Naive thymus-derived CD8-positive, alpha-beta T cell (primary cell): ENCODE results near the gene NOXA1. TPM values are rescaled to one million over a fixed set of nuclear protein-coding genes. Genes with fewer than 3 reads are reported as not detected.

ENCODE experiments used
- ATAC-seq, 2 donors: fragments of 150-1000 bp; cut with Tn5 transposase in 1 of 2; sonication (Bioruptor Pico), chemical (Tn5 transposase) in 1 of 2; 1 replicate in 1 of 2; 2 replicates in 1 of 2; pipeline ENCODE4 v1.10.0; 2021; ENCODE audit warnings: mild to moderate bottlenecking in 2 of 2, moderate library complexity in 2 of 2
- POLR2A ChIA-PET: fragments of 350-600 bp; sonication (Branson Sonifier 250); formaldehyde crosslinking; loops from one replicate; lab custom pipeline; 2021; ENCODE audit warnings: antibody characterized with exemption; lab: Charles Lee
- DNase-seq, 10 donors: peaks; one replicate each; pipeline versions ENCODE4 v3.0.0 to v3.0.0-alpha.2; 2020 to 2022
- H3K27ac Mint-ChIP-seq, 10 donors: one replicate each; pipeline ENCODE4 v1.8.0; 2020 to 2022; ENCODE audit warnings: mild to moderate bottlenecking in 10 of 10, mixed read lengths in 10 of 10, moderate library complexity in 4 of 10, inconsistent platforms in 1 of 10
- H3K27me3 Mint-ChIP-seq, 5 donors: one replicate each; pipeline ENCODE4 v1.8.0; 2021 to 2022; ENCODE audit warnings: mixed read lengths in 5 of 5
- H3K36me3 Mint-ChIP-seq, 3 donors: one replicate each; pipeline ENCODE4 v1.8.0; 2020 to 2022; ENCODE audit warnings: mixed read lengths in 3 of 3, mild to moderate bottlenecking in 2 of 3, inconsistent platforms in 1 of 3
- H3K4me1 Mint-ChIP-seq, 4 donors: one replicate each; pipeline ENCODE4 v1.8.0; 2021 to 2022; ENCODE audit warnings: mixed read lengths in 4 of 4
- H3K4me3 Mint-ChIP-seq, 10 donors: one replicate each; pipeline ENCODE4 v1.8.0; 2020 to 2022; ENCODE audit warnings: mild to moderate bottlenecking in 10 of 10, mixed read lengths in 10 of 10, moderate library complexity in 6 of 10, inconsistent platforms in 1 of 10
- H3K9me3 Mint-ChIP-seq, 9 donors: one replicate each; pipeline ENCODE4 v1.8.0; 2020 to 2022; ENCODE audit warnings: mixed read lengths in 9 of 9, mild to moderate bottlenecking in 3 of 9, inconsistent platforms in 1 of 9, moderate library complexity in 1 of 9
- polyA plus RNA-seq, 3 donors: library from polyadenylated mRNA; unstranded; fragments of 300-500 nt; fragmentation: Illumina TruSeq; gene quantifications; one replicate each; pipeline ENCODE4 v1.2.3, GENCODE V29; 2021
- total RNA-seq, 8 experiments: library from RNA in 2 of 8; stranded (reverse) in 2 of 8; gene quantifications; one replicate each; pipeline ENCODE4 v1.2.3 and lab custom pipeline; 2021 to 2026

The NOXA1 gene
- total and polyA plus RNA-seq, 5 experiments from 2014 or later: 0.75 to 4.5 (median 1.1) TPM

DNA sequence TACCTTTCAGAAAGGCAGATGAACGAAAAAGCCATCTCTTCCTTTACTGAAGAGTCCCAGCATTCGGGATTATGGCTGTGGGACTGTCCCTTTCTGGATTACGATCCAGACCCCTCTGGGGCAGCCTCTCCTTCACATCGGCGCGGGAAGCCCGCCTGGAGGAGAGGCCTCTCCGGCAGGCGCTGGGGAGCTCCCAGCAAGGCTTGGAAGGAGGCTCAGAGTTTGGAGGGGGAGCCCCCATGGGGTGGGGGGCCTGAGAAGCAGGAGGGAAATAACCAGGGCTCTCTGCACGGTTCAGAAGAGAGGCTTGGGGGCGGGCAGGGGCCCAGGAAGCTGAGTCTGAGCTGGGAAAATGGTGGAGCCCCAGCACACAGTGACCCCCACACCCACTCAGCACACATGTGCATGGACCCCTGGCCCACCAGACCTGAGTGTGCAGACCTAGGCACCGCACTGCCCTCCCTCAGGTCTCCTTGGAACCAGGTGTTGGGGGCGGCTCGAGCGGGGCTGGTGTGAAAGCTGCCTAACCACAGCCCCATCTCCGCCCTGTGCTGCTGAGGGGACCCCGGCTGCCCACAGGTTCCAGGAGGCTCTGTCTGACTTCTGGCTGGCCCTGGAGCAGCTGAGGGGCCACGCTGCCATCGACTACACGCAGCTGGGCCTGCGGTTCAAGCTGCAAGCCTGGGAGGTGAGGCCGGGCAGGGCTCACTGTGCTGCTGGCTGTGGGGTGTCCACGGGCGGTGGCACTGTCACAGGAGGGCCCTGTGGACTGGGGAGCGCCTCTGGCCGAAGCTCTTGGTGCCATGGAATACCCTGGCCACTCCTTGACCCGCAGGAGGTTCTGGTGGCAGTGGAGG is 4.5 kb downstream of the NOXA1 start:
- Mint-ChIP-seq H3K27ac (no peak overlapping the region), H3K9me3 (no peaks in the 10 kb centered on the region), H3K4me1 (peaks cover 0 to 7% (median 6%) of the 10 kb centered on the region in 4 donors), H3K4me3 (no peak overlapping the region), H3K27me3 (no peaks in the 10 kb centered on the region), H3K36me3 (no peaks in the 10 kb centered on the region)
- no peak for ATAC-seq
- POLR2A ChIA-PET: interaction anchor here (0.5 to 1.2 kb wide), 2 partner anchors 125 to 165 kb away, joined by 3 to 4 read pairs; partner anchors contain the start of gene NRARP
- DNase-seq: no peak

DNA sequence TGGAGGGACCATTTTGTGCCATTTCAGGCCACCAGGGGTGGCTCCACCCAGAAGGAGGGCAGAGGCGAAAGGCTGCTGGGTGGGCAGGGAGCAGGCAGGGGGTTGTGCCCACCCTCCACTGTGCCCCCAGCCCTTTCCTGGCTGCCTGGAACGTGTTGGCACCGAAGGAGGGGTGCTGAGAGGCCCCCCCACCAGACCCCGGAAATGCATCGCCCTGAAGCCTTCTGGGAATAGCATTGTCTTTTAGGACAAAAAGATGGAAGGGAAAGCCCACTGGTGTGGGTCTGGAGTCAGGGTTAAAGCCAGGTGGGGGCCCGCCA is 5.1 kb downstream of the NOXA1 start:
- DNase-seq: no peak
- no peaks in the 10 kb centered on the region for H3K36me3 Mint-ChIP-seq
- no peaks in the 10 kb centered on the region for H3K9me3 Mint-ChIP-seq
- peaks cover 0 to 7% (median 6%) of the 10 kb centered on the region in 4 donors for H3K4me1 Mint-ChIP-seq
- POLR2A ChIA-PET: interaction anchor here (1.2 kb wide), 1 partner anchor 126 kb away, joined by 3 read pairs; the partner anchor contains the start of gene NRARP
- H3K4me3 Mint-ChIP-seq: no peak overlapping the region
- ATAC-seq: no peak
- H3K27ac Mint-ChIP-seq: no peak overlapping the region
- H3K27me3 Mint-ChIP-seq: no peaks in the 10 kb centered on the region

DNA sequence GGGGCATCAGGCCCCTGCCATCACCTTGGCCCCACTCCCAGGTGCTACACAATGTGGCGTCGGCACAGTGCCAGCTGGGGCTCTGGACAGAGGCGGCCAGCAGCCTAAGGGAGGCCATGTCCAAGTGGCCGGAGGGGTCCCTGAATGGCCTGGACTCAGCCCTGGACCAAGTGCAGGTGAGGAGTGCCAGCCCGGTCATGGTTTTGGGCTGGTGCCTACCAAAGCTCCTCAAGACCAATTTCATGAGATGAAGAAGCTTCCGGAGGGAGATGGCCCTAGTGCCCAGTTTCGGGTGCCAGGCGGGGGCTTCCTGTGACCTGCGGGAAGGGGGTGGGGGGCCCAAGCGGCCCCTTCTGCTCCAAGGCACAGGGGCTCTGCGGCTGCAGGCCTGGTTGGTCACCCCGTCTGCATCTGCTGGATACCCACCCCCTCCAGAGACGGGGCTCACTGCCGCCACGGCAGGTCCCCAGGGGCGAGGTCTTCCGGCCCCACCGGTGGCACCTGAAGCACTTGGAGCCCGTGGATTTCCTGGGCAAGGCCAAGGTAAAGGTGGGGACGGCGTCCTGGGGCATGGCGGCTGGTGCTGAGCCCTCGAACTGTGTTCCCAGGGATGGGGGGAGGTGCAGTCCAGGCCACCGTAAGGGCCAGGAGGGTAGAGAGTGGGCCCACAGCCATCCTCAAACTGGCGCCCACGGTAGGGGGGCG is 5.8 kb downstream of the NOXA1 start:
- POLR2A ChIA-PET: no interaction called here
- H3K4me3 Mint-ChIP-seq: no peak overlapping the region
- no peak for ATAC-seq
- DNase-seq: peak in 1 of 10 donors; percentile 41
- H3K9me3 Mint-ChIP-seq: no peaks in the 10 kb centered on the region
- no peaks in the 10 kb centered on the region for H3K27me3 Mint-ChIP-seq
- no peak overlapping the region for H3K27ac Mint-ChIP-seq
- H3K4me1 Mint-ChIP-seq: peaks cover 0 to 7% (median 6%) of the 10 kb centered on the region in 4 donors
- no peaks in the 10 kb centered on the region for H3K36me3 Mint-ChIP-seq

DNA sequence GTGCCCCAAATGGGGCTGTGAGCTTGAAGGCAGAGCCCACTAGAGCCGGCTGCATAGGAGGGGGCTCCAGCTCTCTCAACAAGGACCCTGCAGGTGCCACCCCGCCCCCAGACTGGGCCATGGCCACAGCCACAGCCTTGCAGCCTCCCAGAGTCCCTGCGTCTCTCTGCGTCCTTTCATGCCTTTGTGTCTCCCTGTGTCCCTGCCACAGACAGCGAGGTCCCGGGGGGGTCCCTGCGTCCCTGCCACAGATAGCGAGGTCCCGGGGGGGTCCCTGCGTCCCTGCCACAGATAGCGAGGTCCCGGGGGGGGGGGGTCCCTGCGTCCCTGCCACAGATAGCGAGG is 6.3 kb downstream of the NOXA1 start:
- H3K9me3 Mint-ChIP-seq: no peaks in the 10 kb centered on the region
- ATAC-seq (no peak), DNase-seq (peak in 1 of 10 donors; percentile 56)
- no peak overlapping the region for H3K27ac Mint-ChIP-seq
- no peaks in the 10 kb centered on the region for H3K27me3 Mint-ChIP-seq
- POLR2A ChIA-PET: no interaction called here
- H3K4me3 Mint-ChIP-seq: no peak overlapping the region
- H3K36me3 Mint-ChIP-seq: no peaks in the 10 kb centered on the region
- peaks cover 0 to 5% (median 3%) of the 10 kb centered on the region in 4 donors for H3K4me1 Mint-ChIP-seq

DNA sequence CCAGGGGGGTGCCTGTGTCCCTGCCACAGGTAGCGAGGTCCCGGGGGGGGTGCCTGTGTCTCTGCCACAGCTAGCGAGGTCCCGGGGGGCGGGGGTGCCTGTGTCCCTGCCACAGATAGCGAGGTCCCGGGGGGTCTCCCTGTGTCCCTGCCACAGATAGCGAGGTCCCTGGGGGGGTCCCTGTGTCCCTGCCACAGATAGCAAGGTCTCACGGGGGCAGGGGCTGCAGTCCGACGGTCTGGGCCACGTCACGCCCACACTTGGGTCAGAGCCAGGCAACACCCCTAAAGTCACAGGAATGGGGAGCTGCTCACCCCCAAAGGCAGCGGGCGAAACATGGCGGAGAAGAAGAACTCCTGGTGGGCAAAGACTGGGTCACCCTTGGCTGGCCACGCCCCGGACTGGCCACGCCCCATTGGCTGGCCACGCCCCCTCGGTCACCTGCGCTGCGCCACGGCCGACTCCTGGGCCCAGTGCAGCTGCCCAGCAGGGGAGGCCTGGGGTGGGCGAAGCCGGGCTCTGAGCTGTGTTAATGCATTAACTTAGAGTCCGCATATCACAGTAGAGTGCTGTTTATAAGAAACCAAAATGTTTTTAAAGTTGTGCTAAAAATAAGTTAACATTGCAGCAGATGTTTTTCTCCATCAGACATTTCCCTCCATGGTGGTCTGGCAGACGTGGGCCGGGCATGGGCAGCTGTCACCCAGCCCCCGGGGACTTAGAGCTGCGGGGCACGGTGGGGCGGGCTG is 7.0 kb downstream of the NOXA1 start:
- Mint-ChIP-seq H3K27me3 (no peaks in the 10 kb centered on the region), H3K4me1 (no peaks in the 10 kb centered on the region), H3K9me3 (no peaks in the 10 kb centered on the region), H3K27ac (no peak overlapping the region), H3K36me3 (no peaks in the 10 kb centered on the region), H3K4me3 (no peak overlapping the region)
- POLR2A ChIA-PET: interaction anchor here (0.6 kb wide), 1 partner anchor 41 kb away, joined by 3 read pairs; no protein-coding TSS in a partner anchor
- DNase-seq (peak in 1 of 10 donors; percentile 50), ATAC-seq (no peak)

DNA sequence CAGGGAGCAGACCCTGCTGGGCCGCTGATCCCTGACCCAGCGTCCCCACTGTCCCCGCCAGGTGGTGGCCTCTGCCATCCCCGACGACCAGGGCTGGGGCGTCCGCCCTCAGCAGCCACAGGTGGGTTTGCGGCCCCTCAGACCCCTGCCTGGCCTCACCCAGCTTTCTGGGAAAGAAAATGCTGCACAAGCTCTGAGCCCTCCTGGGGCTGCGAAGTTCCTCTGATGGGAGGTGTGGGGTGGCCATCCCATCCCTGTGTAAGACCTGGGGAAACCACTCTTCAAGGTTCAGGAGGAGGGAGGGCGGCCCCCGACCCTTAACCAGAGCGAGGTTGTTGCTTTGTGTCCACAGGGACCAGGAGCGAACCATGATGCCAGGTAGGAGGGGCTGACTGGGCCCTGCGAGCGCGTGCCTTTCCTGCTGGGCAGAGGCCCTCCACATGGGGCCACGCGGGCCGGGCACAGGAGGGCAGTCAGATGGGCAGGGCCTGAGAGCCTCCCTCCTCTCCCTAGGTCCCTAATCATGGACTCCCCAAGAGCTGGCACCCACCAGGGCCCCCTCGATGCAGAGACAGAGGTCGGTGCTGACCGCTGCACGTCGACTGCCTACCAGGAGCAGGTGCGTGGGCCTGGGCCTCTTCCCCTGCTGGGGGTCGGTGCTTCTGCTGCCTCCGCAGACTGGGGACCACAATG is 7.7 kb downstream of the NOXA1 start:
- no peaks in the 10 kb centered on the region for H3K9me3 Mint-ChIP-seq
- no peak overlapping the region for H3K27ac Mint-ChIP-seq
- ATAC-seq (no peak), DNase-seq (peak in 1 of 10 donors; percentile 57)
- no peaks in the 10 kb centered on the region for H3K36me3 Mint-ChIP-seq
- no peak overlapping the region for H3K4me3 Mint-ChIP-seq
- POLR2A ChIA-PET: interaction anchor here (0.6 to 0.7 kb wide), 3 partner anchors 18 to 142 kb away, joined by 3 to 5 read pairs (median 3); no protein-coding TSS in a partner anchor
- no peaks in the 10 kb centered on the region for H3K27me3 Mint-ChIP-seq
- no peaks in the 10 kb centered on the region for H3K4me1 Mint-ChIP-seq

DNA sequence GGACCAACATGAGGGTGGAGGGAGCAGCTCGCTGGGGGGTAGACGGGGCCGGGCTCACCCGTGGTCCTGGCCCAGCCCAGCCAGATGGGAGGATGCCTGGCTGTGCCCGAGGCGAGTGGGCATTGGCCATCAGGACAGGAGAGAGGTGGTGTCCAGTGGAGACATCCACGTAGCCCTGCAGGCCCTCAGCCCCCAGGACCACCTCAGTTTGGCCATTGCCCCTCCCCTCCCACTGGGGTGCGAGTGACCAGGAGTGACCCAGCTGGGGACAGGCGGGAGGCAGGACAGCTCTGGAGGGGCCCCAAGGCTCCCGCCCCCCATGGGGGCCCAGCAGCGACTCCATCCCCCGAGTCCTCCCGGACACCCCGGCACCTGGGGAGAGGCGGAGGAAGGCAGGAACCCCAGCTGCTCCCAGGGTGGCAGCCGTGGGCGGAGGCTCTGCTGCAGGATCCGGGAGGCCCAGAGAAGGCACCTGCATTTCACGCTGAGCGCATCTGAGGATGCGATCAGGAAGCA is 8.3 kb downstream of the NOXA1 start:
- Mint-ChIP-seq H3K4me1 (no peaks in the 10 kb centered on the region), H3K4me3 (no peak overlapping the region), H3K9me3 (no peaks in the 10 kb centered on the region), H3K27ac (no peak overlapping the region), H3K27me3 (no peaks in the 10 kb centered on the region), H3K36me3 (no peaks in the 10 kb centered on the region)
- ATAC-seq (no peak), DNase-seq (peak in 1 of 10 donors; percentile 47)
- POLR2A ChIA-PET: interaction anchor here (0.6 to 0.7 kb wide), 2 partner anchors 17 to 142 kb away, joined by 3 to 5 read pairs; no protein-coding TSS in a partner anchor

DNA sequence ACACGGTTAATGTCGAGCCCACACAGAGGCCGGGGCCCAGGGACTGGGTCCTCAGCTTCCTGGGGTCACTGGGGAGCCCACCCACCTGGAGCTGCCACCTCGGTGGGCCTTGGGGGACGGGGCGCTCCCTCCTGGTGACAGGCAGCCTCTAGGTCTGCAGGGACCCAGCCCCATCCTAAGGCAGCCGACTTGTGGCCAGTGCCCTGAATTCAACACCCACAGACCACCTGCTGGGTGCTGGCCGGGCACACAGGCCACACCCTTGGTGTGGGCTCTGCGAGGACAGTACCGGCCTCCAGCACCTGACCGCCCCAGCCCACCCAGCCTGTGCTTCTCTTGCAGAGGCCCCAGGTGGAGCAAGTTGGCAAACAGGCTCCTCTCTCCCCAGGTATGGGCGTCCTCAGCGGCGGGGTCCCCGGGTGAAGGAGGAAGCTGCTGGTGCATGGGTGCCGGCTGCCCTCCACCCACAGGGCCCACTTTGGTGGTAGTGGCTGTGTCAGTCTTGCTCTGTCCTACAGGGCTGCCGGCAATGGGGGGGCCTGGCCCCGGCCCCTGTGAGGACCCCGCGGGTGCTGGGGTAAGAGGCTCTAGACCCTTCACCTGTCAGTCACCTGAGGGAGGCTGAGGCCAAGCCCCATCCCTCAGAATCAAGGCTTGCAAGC is 9.6 kb downstream of the NOXA1 start:
- Mint-ChIP-seq H3K27me3 (no peaks in the 10 kb centered on the region), H3K4me3 (no peak overlapping the region), H3K36me3 (no peaks in the 10 kb centered on the region), H3K4me1 (no peaks in the 10 kb centered on the region), H3K9me3 (no peaks in the 10 kb centered on the region), H3K27ac (no peak overlapping the region)
- ATAC-seq: no peak
- DNase-seq: peak in 1 of 10 donors; percentile 59
- POLR2A ChIA-PET: interaction anchor here (0.7 kb wide), 1 partner anchor 1206 kb away, joined by 5 read pairs; no protein-coding TSS in a partner anchor

DNA sequence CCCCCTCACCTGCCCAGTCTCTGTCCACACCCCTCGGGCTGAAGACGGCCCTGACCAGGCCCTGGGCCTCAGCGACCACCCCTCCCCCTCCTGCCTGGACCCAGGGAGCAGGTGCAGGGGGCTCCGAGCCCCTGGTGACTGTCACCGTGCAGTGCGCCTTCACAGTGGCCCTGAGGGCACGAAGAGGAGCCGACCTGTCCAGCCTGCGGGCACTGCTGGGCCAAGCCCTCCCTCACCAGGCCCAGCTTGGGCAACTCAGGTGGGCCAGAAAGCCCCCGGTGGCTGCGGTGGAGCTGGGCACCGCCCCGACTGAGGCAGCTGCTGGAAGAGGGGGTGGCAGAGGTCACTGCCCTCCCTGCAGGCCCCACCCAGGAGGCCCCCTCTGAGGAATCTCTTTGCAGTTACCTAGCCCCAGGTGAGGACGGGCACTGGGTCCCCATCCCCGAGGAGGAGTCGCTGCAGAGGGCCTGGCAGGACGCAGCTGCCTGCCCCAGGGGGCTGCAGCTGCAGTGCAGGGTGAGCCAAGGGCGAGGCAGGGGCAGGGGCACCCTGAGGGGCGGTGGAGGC is 10.2 kb downstream of the NOXA1 start:
- Mint-ChIP-seq H3K9me3 (no peaks in the 10 kb centered on the region), H3K4me3 (no peak overlapping the region), H3K4me1 (no peaks in the 10 kb centered on the region), H3K36me3 (no peaks in the 10 kb centered on the region), H3K27ac (no peak overlapping the region), H3K27me3 (no peaks in the 10 kb centered on the region)
- ATAC-seq (no peak), DNase-seq (no peak)
- POLR2A ChIA-PET: no interaction called here

DNA sequence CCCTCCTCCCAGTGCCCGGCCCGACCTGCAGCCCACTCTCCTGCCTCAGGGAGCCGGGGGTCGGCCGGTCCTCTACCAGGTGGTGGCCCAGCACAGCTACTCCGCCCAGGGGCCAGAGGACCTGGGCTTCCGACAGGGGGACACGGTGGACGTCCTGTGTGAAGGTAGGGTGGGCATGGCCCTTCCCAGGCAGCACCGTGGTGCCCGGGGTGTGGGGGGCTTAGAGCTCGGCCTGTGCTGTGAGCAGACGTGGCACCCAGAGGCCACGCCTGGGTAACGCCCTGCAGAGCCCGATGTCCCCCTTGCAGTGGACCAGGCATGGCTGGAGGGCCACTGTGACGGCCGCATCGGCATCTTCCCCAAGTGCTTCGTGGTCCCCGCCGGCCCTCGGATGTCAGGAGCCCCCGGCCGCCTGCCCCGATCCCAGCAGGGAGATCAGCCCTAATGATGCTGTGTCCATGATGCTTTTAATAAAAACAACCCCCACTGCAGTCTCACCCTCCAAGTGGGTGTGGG is 10.8 kb downstream of the NOXA1 start:
- peak in 1 of 10 donors; percentile 60 for DNase-seq

More for the DNA sequence above, 10.8 kb downstream of the NOXA1 start:
- POLR2A ChIA-PET: no interaction called here
- Mint-ChIP-seq H3K27ac (no peak overlapping the region), H3K4me3 (no peak overlapping the region), H3K9me3 (no peaks in the 10 kb centered on the region), H3K27me3 (no peaks in the 10 kb centered on the region), H3K4me1 (no peaks in the 10 kb centered on the region), H3K36me3 (no peaks in the 10 kb centered on the region)
- ATAC-seq: no peak
